Measurements from ENCODE around the gene PURB.

DNA sequence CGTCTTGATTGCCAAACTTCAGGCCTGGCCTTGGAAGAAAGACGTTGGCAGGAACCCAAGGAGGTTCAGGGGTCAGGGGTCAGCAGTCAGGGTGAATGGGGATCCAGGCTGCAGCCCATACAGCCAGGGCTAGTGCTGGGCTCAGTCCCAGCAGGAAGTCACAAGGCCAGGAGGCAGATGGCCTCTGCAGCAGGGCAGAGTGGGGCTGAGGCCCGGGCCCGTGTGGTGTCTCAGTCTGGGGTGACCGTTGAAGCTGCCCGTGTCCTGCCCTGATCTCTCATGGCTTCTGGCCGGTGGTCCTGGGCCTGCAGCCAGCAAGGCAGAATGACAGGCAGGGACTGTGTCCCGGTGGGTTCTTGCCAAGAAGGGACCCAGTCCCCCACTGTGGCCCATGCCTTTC, 26.6 kb upstream of the PURB start:
- TF ChIP-seq, protein P1, sequence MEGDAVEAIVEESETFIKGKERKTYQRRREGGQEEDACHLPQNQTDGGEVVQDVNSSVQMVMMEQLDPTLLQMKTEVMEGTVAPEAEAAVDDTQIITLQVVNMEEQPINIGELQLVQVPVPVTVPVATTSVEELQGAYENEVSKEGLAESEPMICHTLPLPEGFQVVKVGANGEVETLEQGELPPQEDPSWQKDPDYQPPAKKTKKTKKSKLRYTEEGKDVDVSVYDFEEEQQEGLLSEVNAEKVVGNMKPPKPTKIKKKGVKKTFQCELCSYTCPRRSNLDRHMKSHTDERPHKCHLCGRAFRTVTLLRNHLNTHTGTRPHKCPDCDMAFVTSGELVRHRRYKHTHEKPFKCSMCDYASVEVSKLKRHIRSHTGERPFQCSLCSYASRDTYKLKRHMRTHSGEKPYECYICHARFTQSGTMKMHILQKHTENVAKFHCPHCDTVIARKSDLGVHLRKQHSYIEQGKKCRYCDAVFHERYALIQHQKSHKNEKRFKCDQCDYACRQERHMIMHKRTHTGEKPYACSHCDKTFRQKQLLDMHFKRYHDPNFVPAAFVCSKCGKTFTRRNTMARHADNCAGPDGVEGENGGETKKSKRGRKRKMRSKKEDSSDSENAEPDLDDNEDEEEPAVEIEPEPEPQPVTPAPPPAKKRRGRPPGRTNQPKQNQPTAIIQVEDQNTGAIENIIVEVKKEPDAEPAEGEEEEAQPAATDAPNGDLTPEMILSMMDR (IDR thresholded peaks at IDR 0.05; ENCODE audit: insufficient read depth, low read length, poor library complexity, severe bottlenecking) = no peak
- no peak for TF ChIP-seq EZH2phosphoT487 (conservative IDR thresholded peaks at IDR 0.05; ENCODE audit: low read length)
